Glutamatergic neuron (in vitro differentiated cells): ENCODE results near the gene TLR5. TPM values are rescaled to one million over a fixed set of nuclear protein-coding genes. Genes with fewer than 3 reads are reported as not detected.

ENCODE experiments used
- DNase-seq: peaks from one replicate; pipeline ENCODE4 v3.0.0; 2022
- H3K27ac Mint-ChIP-seq: one replicate; pipeline ENCODE4 v1.8.0; 2020; ENCODE audit warnings: mild to moderate bottlenecking, mixed read lengths, inconsistent platforms; ENCODE audit not compliant: unreplicated experiment
- H3K27me3 Mint-ChIP-seq: one replicate; pipeline ENCODE4 v1.8.0; 2020; ENCODE audit warnings: mild to moderate bottlenecking, moderate library complexity, mixed read lengths, inconsistent platforms; ENCODE audit not compliant: unreplicated experiment
- H3K36me3 Mint-ChIP-seq: one replicate; pipeline ENCODE4 v1.8.0; 2020; ENCODE audit warnings: mild to moderate bottlenecking, mixed read lengths, inconsistent platforms; ENCODE audit not compliant: unreplicated experiment
- H3K4me1 Mint-ChIP-seq: one replicate; pipeline ENCODE4 v1.8.0; 2020; ENCODE audit warnings: mild to moderate bottlenecking, low read depth, mixed read lengths, inconsistent platforms; ENCODE audit not compliant: unreplicated experiment
- H3K4me3 Mint-ChIP-seq: one replicate; pipeline ENCODE4 v1.8.0; 2020; ENCODE audit warnings: mild to moderate bottlenecking, mixed read lengths, inconsistent platforms; ENCODE audit not compliant: unreplicated experiment
- H3K9me3 Mint-ChIP-seq: one replicate; pipeline ENCODE4 v1.8.0; 2020; ENCODE audit warnings: mild to moderate bottlenecking, moderate library complexity, mixed read lengths, inconsistent platforms; ENCODE audit not compliant: unreplicated experiment
- total RNA-seq: library from RNA; stranded (reverse); fragmentation: NEBNext Ultra II Directional; extraction: Animal tissue kit (Norgen Biotek cat#: 25700); gene quantifications from one replicate; pipeline ENCODE4 v1.2.1, GENCODE V29; 2021; ENCODE audit not compliant: unreplicated experiment
- TF ChIP-seq, protein P1 (sequence below): fragments of 200-600 bp; sonication (generic); IDR thresholded peaks from one replicate; pipeline ENCODE4 v1.5.0; 2021; ENCODE audit not compliant: partially characterized antibody, unreplicated experiment

TLR5 gene
- total RNA-seq, 1 donor from 2014 or later, result not detected

DNA sequence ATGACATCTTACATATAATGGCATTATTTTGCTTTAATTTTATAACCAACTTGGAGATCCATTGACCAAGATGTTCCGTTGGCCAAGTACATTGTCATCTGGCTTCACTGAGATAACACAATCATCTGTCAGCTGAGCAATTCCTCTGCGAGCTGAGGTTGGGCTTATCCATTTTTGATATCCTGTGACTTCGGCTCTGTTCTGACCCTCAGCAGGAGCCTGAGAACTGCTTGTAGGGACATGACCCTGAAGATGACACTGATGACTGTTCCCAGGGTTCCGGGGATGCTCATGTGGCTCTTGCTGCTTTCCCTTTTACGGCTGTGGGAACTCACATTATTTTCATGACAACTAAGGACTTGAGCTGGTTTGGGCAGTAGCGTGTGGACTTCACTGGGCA is 51.2 kb downstream of the TLR5 start:
- no peak overlapping the region for H3K4me3 Mint-ChIP-seq
- H3K36me3 Mint-ChIP-seq, result no peaks in the 10 kb centered on the region
- DNase-seq, result no peak
- TF ChIP-seq, protein P1, sequence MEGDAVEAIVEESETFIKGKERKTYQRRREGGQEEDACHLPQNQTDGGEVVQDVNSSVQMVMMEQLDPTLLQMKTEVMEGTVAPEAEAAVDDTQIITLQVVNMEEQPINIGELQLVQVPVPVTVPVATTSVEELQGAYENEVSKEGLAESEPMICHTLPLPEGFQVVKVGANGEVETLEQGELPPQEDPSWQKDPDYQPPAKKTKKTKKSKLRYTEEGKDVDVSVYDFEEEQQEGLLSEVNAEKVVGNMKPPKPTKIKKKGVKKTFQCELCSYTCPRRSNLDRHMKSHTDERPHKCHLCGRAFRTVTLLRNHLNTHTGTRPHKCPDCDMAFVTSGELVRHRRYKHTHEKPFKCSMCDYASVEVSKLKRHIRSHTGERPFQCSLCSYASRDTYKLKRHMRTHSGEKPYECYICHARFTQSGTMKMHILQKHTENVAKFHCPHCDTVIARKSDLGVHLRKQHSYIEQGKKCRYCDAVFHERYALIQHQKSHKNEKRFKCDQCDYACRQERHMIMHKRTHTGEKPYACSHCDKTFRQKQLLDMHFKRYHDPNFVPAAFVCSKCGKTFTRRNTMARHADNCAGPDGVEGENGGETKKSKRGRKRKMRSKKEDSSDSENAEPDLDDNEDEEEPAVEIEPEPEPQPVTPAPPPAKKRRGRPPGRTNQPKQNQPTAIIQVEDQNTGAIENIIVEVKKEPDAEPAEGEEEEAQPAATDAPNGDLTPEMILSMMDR, result no peak
- H3K27me3 Mint-ChIP-seq, result peaks cover 2% of the 10 kb centered on the region
- H3K4me1 Mint-ChIP-seq, result no peaks in the 10 kb centered on the region
- no peak overlapping the region for H3K27ac Mint-ChIP-seq
- H3K9me3 Mint-ChIP-seq, result no peaks in the 10 kb centered on the region

DNA sequence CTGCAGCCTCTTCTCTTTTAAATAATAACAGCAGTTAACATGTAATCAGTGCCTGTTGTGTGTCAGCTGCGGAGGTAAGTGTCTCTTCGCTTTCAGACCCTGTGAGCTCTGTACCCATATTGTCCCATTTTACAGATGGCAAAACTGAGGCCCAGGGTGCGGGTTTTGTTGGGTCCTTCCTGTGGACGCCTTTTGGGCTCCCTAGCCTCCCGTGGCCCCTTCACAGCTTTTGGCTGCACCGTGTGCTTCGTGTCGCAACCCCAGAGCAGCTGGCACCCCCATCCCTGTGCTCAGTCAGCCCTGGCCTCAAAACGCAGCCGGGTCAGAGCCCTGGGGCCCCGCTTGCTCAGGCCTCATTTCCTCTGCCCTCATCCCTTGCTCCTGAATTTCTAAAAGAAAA is 53.8 kb downstream of the TLR5 start:
- Mint-ChIP-seq H3K9me3 (no peaks in the 10 kb centered on the region), H3K36me3 (no peaks in the 10 kb centered on the region), H3K4me3 (no peak overlapping the region), H3K27me3 (peaks cover 5% of the 10 kb centered on the region), H3K27ac (no peak overlapping the region), H3K4me1 (peaks cover 5% of the 10 kb centered on the region)
- no peak for DNase-seq
- TF ChIP-seq, protein P1, result no peak

DNA sequence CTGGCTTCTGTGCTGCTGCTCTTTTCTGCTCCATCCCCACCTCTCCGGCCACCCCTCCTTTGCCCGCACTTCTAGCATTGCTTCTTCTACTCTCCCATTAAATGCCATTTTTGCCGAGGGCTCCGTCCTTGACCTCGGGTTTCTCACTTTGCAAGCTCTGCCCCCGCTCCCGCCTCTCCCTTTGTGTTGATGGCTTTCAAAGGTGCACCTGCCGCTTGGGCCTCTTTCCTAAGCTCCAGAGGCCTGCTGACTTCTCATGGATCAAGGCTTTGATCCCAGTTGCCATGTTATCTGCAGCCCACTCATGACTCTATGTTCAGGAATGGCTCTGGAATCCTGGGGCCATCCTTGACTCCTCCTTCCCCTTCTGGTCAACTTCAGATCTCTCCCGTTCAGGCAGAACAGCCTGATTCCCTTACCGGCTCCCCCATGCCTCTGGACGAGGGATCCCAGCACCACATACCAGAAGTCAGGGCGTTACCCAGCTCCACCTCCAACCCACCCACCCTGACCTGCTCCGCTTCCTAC is 54.3 kb downstream of the TLR5 start:
- Mint-ChIP-seq H3K9me3 (no peaks in the 10 kb centered on the region), H3K27ac (no peak overlapping the region), H3K4me3 (no peak overlapping the region), H3K36me3 (no peaks in the 10 kb centered on the region), H3K27me3 (peaks cover 5% of the 10 kb centered on the region), H3K4me1 (peaks cover 6% of the 10 kb centered on the region)
- TF ChIP-seq, protein P1, result no peak
- no peak for DNase-seq

DNA sequence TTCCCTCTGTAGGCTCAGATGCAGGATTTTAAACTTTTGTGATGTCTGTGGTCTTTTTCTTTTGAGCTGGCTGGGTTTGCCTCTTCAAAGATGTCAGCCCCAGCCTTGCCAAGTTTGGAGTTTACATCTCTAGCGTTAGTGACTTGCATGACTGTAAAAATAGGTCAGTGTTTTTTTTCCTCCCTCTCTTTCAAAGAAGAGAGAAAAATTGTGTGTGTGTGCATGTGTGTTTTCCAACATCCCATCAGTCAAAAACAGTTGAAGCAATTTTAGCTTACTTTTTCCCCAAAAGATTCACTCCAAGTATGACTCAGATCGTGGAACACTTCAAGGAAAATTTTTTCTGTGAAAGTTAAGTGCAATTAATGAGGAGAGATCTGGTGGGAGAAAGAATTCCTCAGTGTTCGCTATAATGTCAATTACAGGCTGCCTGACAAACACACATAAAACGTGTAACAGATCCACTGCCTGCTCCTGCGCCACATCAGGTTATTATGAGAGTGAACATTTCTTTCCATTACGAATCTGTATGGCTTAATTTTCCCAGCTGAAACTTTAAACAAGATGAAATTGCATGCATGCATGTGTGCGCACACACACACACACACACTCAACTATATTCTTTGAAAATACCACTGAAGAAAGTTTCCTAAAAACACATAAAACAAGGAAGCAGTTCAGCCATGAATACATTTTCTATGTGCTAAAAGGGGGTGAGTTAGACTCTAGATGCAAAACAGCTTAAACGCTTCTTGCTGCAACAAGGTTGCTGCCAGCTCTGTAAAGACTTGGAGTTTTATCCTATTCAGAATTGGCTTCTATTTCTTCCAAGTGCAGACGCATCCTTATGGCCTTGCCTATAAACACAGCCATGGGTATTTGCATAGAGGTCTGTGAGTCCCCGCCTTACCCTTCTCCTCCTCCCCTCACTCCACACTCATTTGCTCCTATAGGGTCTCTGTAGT is 55.5 kb downstream of the TLR5 start:
- Mint-ChIP-seq H3K9me3 (no peaks in the 10 kb centered on the region), H3K4me3 (no peak overlapping the region), H3K36me3 (no peaks in the 10 kb centered on the region), H3K27me3 (peaks cover 5% of the 10 kb centered on the region), H3K4me1 (peaks cover 6% of the 10 kb centered on the region), H3K27ac (no peak overlapping the region)
- DNase-seq, result no peak
- TF ChIP-seq, protein P1, result no peak

DNA sequence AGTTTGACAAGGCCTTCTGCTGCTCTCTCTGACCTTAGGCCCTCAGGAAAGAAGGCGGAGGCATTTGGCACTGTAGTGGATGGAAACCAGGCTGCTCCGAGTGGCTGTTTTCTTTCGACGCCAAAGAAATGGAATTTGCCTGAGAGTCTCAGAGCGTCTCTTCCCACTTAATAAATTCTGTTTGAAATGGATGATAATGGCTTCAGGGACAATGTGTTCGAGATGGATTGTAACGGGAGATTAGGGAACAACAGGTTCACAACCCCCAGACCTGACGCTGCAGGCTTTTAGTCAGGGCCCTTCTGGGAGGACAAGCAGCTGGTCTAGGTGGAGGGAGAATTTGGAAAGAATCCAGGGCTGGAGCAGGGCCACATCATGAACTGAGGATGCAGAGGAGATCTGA is 58.6 kb downstream of the TLR5 start:
- DNase-seq, result no peak
- peaks cover 3% of the 10 kb centered on the region for H3K27me3 Mint-ChIP-seq
- TF ChIP-seq, protein P1, result no peak
- no peaks in the 10 kb centered on the region for H3K9me3 Mint-ChIP-seq
- peaks cover 6% of the 10 kb centered on the region for H3K4me1 Mint-ChIP-seq
- H3K36me3 Mint-ChIP-seq, result no peaks in the 10 kb centered on the region
- no peak overlapping the region for H3K27ac Mint-ChIP-seq
- H3K4me3 Mint-ChIP-seq, result no peak overlapping the region
